ENCODE measurements around the gene WNT7B.
A peak's percentile ranks its signal among the peaks of the same experiment; 100 is the strongest.

WNT7B gene

DNA sequence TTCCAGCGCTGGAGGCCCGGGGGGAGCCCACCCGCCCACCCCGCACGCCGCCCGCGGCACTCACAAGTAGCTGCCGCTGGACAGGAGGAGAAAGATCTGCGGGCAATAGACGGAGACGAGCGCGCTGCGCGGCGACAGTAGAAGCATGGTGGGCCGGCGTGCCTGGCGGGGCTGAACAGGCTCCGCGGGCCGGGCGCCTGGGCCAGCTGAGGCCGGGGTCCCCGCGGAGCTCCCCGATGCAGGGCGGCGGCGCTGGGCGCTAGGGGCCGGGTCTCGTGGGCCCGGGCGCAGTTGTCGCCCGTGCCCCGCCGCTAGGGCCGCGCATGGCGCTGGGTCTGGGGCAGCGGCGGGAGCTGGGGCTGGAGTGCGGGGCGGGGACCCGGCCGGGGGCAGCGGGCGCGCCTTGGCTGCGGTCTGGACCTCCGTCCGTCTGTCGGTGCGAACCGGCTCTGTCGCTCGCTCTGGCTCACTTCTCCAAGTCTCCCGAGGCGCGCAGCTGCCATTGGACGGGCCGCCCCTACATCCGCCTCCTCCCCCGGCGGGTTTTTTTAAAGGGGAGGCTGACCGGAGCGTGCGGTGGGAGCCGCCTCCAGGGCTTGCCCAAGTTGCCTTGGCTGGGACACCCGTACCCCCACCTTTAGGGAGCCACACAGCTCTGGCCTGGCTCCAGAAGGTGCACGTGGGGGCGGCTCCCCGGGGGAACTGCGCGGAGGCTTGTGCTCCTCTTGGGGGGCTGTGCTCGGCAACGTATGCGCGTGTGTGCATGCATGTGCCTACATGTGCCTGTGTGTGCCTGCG, 4.7 kb downstream of the WNT7B start:
- H3K9me3 Mint-ChIP-seq = no peaks in the 10 kb centered on the region
- H3K4me3 Mint-ChIP-seq = no peak overlapping the region
- peaks cover 19% of the 10 kb centered on the region for H3K4me1 Mint-ChIP-seq
- H3K27me3 Mint-ChIP-seq (ENCODE audit: low read depth, poor library complexity) = peaks cover 95% of the 10 kb centered on the region
- no peak overlapping the region for H3K27ac Mint-ChIP-seq
- peak; percentile 52 for DNase-seq
- TF ChIP-seq, protein P1, sequence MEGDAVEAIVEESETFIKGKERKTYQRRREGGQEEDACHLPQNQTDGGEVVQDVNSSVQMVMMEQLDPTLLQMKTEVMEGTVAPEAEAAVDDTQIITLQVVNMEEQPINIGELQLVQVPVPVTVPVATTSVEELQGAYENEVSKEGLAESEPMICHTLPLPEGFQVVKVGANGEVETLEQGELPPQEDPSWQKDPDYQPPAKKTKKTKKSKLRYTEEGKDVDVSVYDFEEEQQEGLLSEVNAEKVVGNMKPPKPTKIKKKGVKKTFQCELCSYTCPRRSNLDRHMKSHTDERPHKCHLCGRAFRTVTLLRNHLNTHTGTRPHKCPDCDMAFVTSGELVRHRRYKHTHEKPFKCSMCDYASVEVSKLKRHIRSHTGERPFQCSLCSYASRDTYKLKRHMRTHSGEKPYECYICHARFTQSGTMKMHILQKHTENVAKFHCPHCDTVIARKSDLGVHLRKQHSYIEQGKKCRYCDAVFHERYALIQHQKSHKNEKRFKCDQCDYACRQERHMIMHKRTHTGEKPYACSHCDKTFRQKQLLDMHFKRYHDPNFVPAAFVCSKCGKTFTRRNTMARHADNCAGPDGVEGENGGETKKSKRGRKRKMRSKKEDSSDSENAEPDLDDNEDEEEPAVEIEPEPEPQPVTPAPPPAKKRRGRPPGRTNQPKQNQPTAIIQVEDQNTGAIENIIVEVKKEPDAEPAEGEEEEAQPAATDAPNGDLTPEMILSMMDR (IDR thresholded peaks at IDR 0.05) = no peak
- no peaks in the 10 kb centered on the region for H3K36me3 Mint-ChIP-seq (ENCODE audit: low read depth)

DNA sequence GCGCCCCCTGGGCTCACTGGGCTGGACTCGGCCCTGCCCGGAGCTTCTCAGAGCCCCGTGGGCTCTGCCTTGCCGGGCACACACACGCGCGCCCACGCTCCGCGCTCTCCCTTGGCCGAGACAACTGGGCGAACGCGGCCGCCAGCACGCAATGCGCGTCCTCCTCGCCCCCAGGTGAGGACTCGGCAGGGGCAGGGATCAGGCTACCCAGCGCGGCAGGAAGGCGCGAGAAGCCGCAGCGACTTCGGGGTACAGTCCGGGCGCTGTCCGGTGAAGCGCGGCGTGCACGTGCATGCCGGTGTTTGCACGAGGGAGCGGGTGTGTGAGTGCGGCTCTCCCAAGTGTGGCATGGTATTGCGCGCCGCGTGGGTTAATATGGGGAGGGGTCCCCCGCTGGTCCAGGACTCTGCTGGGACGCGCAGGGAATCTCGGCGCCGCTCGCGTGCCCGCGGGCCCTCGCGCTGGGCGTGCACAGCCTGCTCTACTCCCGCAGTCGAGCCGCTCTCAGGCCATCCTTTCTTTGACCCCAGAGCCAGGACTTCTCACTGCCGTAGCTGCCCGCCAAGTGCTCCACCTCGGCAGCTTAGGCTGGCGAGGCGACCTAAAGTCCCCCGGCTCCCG, 5.4 kb downstream of the WNT7B start:
- TF ChIP-seq, protein P1 (IDR thresholded peaks at IDR 0.05) = no peak
- Mint-ChIP-seq H3K4me3 (peak overlapping the region; percentile 79), H3K4me1 (peaks cover 19% of the 10 kb centered on the region), H3K9me3 (no peaks in the 10 kb centered on the region), H3K27ac (no peak overlapping the region), H3K36me3 (ENCODE audit: low read depth) (no peaks in the 10 kb centered on the region), H3K27me3 (ENCODE audit: low read depth, poor library complexity) (peaks cover 97% of the 10 kb centered on the region)
- no peak for DNase-seq

DNA sequence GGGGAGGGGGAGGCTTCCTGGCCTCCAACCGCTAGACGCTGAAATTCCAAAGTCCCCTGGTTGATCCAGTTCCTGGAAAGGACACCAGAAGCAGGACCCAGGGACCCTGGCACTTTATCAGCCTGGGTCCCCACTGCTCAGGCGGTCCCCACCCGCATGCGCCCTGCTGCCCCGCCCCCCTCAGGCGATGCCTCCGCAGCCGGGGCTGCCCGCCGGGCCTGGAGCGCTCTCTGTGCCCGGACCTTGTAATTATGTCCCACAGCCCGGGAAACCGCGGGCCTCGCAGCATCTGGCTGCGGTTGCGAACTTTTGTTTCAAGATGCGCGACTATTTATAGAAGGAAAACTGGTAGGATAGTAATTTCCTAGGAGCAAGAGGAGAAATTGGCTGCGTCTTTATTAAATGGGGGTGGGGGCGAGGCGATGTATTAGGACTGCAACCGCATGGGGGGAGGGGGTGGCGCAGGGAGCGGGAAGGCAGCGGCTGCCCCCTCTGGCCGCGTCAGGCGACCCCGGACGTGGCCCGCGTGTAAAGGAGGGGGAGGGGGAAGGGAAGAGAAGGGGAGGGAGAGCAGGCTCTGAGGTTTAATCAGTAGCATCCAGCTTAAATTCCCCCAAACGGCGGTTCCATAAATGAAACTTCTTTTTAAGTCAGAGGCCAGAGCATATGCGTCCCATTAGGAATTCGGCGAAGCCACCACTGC, 6.1 kb downstream of the WNT7B start:
- TF ChIP-seq, protein P1 (IDR thresholded peaks at IDR 0.05) = no peak
- Mint-ChIP-seq H3K27me3 (ENCODE audit: low read depth, poor library complexity) (peaks cover 100% of the 10 kb centered on the region), H3K4me1 (peaks cover 19% of the 10 kb centered on the region), H3K36me3 (ENCODE audit: low read depth) (no peaks in the 10 kb centered on the region), H3K4me3 (peak overlapping the region; percentile 79), H3K9me3 (no peaks in the 10 kb centered on the region), H3K27ac (no peak overlapping the region)
- DNase-seq = peak; percentile 62

DNA sequence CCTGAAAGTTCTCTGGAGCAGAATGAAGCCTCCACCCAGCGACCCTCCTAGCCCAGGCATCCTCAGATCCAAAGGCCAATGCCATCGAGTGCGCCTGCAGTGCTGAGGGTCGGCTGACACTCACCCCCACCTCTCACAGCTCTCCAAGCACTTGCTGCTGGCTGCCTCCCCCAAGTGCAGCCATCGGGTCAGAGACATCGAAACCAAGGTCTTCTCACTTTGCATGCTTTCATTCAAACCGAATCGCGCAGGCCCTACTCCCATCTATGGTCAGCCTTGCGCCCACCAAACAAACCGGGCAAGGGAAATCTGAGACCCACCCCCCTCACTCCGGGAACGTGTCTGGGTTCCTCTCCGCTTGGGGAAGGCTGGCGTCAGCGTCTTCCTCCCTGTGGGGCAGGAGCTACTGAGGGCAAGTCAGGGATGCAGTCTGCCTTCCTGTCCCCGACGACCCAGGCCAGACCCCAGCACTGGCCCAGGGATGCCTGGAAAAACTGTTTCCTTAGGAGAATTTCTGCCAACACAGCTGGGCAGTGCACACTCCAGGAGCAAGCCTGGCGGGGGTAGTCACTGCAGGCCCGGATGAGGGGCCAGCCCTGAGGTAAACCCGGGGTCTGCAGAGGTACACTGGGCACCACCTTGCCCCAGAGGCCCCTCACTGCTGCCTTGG, 7.0 kb downstream of the WNT7B start:
- TF ChIP-seq, protein P1 (IDR thresholded peaks at IDR 0.05) = no peak
- Mint-ChIP-seq H3K9me3 (no peaks in the 10 kb centered on the region), H3K27ac (no peak overlapping the region), H3K27me3 (ENCODE audit: low read depth, poor library complexity) (peaks cover 100% of the 10 kb centered on the region), H3K4me1 (peaks cover 16% of the 10 kb centered on the region), H3K36me3 (ENCODE audit: low read depth) (no peaks in the 10 kb centered on the region), H3K4me3 (peak overlapping the region; percentile 25)
- no peak for DNase-seq

DNA sequence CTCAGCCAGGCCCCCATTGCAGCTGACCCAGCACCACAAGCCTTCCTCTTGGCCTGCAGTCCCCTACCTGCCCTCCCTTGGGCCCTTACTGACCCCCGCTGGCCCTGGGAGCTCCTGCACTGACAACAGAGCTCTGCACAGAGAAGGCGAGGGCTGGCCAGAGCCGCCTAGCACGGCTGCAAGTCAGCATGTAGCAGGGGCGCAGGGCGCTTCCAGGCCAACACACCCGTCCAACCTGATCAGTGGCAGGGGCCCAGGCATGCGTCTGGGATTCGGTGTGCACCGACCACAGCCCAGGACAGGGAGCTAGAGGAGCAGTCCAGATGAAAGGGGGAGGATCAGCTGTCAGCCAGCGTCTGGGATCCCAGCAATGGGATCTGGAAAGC, 7.6 kb downstream of the WNT7B start:
- Mint-ChIP-seq H3K27me3 (ENCODE audit: low read depth, poor library complexity) (peaks cover 98% of the 10 kb centered on the region), H3K4me1 (peaks cover 14% of the 10 kb centered on the region), H3K9me3 (no peaks in the 10 kb centered on the region), H3K27ac (no peak overlapping the region), H3K4me3 (peak overlapping the region; percentile 23), H3K36me3 (ENCODE audit: low read depth) (no peaks in the 10 kb centered on the region)
- no peak for DNase-seq
- TF ChIP-seq, protein P1 (IDR thresholded peaks at IDR 0.05) = no peak

All from nephron progenitor cell (in vitro differentiated cells).